HepG2 (cell line): ENCODE results near the gene EFEMP2. TPM values are rescaled to one million over a fixed set of nuclear protein-coding genes. Genes with fewer than 3 reads are reported as not detected.
A peak's percentile ranks its signal among the peaks of the same experiment; 100 is the strongest.

Experiments
- ARID2 ChIP-seq: sonication (generic); formaldehyde crosslinking; IDR thresholded peaks from 2 replicates; pipeline ENCODE4 v1.8.1; 2022; ENCODE audit warnings: mild to moderate bottlenecking, missing genetic modification reagents, borderline replicate concordance
- ATF7 ChIP-seq, 2 experiments: fragments of 450-650 bp in 1 of 2; sonication (generic) in 1 of 2; formaldehyde crosslinking in 1 of 2; IDR thresholded peaks; 2 replicates each; pipeline versions ENCODE4 v1.4.0 to v1.6.1; 2016 to 2020; ENCODE audit warnings: antibody characterized with exemption in 1 of 2, mild to moderate bottlenecking in 1 of 2, missing genetic modification reagents in 1 of 2
- HNRNPK ChIP-seq: fragments of 200-400 bp; formaldehyde crosslinking; IDR thresholded peaks from 2 replicates; pipeline ENCODE4 v1.6.1; 2018; ENCODE audit warnings: low read length, low read depth, moderate library complexity, mild to moderate bottlenecking; ENCODE audit not compliant: poor library complexity, severe bottlenecking
- PHF5A ChIP-seq: IDR thresholded peaks from one replicate; pipeline ENCODE4 v1.6.1; 2018; ENCODE audit warnings: low read depth, missing genetic modification reagents; ENCODE audit not compliant: unreplicated experiment
- REXO4 ChIP-seq: sonication (generic); formaldehyde crosslinking; IDR thresholded peaks from 2 replicates; pipeline ENCODE4 v1.8.0; 2022; ENCODE audit warnings: missing genetic modification reagents, mild to moderate bottlenecking, borderline replicate concordance
- SOX6 ChIP-seq, 2 experiments: fragments of 450-650 bp in 1 of 2; sonication (generic) in 1 of 2; formaldehyde crosslinking in 1 of 2; IDR thresholded peaks; 2 replicates each; pipeline versions ENCODE4 v1.4.0 to v1.6.1; 2017 to 2020; ENCODE audit warnings: antibody characterized with exemption in 1 of 2, mild to moderate bottlenecking in 1 of 2, missing genetic modification reagents in 1 of 2
- ZFP62 ChIP-seq: sonication (generic); formaldehyde crosslinking; IDR thresholded peaks from 2 replicates; pipeline ENCODE4 v1.4.0; 2020; ENCODE audit warnings: missing genetic modification reagents
- ZMAT3 ChIP-seq: sonication (generic); formaldehyde crosslinking; conservative IDR thresholded peaks from 2 replicates; pipeline ENCODE4 v1.7.0; 2021; ENCODE audit warnings: missing genetic modification reagents
- ZMYM4 ChIP-seq: sonication (generic); formaldehyde crosslinking; IDR thresholded peaks from 2 replicates; pipeline ENCODE4 v1.8.1; 2023; ENCODE audit warnings: mild to moderate bottlenecking, missing genetic modification reagents
- ZNF367 ChIP-seq: sonication (generic); formaldehyde crosslinking; IDR thresholded peaks from 2 replicates; pipeline ENCODE4 v1.4.0; 2020; ENCODE audit warnings: missing genetic modification reagents, borderline replicate concordance
- polyA plus RNA-seq, 8 experiments: library from polyadenylated mRNA; depleted of rRNA in 3 of 8; stranded (reverse) in 7 of 8; unstranded in 1 of 8; fragments of >200 nt; fragmentation: Illumina TruSeq in 4 of 8; extraction: Trizol in 4 of 8; gene quantifications; 2 replicates each; pipeline versions ENCODE4 v1.2.1 to v1.2.3, GENCODE V29; 2011 to 2016; ENCODE audit warnings: low read depth in 4 of 8, missing spikeins in 1 of 8, mixed read lengths in 1 of 8; ENCODE audit not compliant: insufficient read depth in 1 of 8
- total RNA-seq, 5 experiments: library from RNA; depleted of rRNA; stranded (reverse); fragments of >200 nt; fragmentation: Illumina TruSeq; extraction: Trizol; gene quantifications; 2 replicates each; pipeline ENCODE4 v1.2.3, GENCODE V29; 2016; ENCODE audit warnings: low read depth in 1 of 5
- TF ChIP-seq, protein P1 (sequence below): sonication (generic); formaldehyde crosslinking; IDR thresholded peaks from 2 replicates; pipeline ENCODE4 v1.4.0; 2020; ENCODE audit warnings: mild to moderate bottlenecking, missing genetic modification reagents
- TF ChIP-seq, protein P2 (sequence below): sonication (generic); formaldehyde crosslinking; IDR thresholded peaks from 2 replicates; pipeline ENCODE4 v1.5.1; 2020; ENCODE audit warnings: missing genetic modification reagents, mild to moderate bottlenecking, borderline replicate concordance
- TF ChIP-seq, protein P3 (sequence below): sonication (generic); formaldehyde crosslinking; IDR thresholded peaks from 2 replicates; pipeline ENCODE4 v1.4.0; 2020; ENCODE audit warnings: missing genetic modification reagents
- TF ChIP-seq, protein P4 (sequence below): sonication (generic); formaldehyde crosslinking; IDR thresholded peaks from 2 replicates; pipeline ENCODE4 v1.8.0; 2022; ENCODE audit warnings: missing genetic modification reagents, mild to moderate bottlenecking, moderate library complexity, borderline replicate concordance
- TF ChIP-seq, protein P5 (sequence below): sonication (generic); formaldehyde crosslinking; IDR thresholded peaks from 2 replicates; pipeline ENCODE4 v1.5.0; 2020; ENCODE audit warnings: mild to moderate bottlenecking, missing genetic modification reagents
- TF ChIP-seq, protein P6 (sequence below): sonication (generic); formaldehyde crosslinking; IDR thresholded peaks from 2 replicates; pipeline ENCODE4 v1.4.0; 2020; ENCODE audit warnings: missing genetic modification reagents, borderline replicate concordance

Gene EFEMP2
- total and polyA plus RNA-seq, 2 of the 13 experiments (the other 11 are each of a cell fraction or from before 2014, with no cell fraction given): 7.4 to 29.7 TPM

DNA sequence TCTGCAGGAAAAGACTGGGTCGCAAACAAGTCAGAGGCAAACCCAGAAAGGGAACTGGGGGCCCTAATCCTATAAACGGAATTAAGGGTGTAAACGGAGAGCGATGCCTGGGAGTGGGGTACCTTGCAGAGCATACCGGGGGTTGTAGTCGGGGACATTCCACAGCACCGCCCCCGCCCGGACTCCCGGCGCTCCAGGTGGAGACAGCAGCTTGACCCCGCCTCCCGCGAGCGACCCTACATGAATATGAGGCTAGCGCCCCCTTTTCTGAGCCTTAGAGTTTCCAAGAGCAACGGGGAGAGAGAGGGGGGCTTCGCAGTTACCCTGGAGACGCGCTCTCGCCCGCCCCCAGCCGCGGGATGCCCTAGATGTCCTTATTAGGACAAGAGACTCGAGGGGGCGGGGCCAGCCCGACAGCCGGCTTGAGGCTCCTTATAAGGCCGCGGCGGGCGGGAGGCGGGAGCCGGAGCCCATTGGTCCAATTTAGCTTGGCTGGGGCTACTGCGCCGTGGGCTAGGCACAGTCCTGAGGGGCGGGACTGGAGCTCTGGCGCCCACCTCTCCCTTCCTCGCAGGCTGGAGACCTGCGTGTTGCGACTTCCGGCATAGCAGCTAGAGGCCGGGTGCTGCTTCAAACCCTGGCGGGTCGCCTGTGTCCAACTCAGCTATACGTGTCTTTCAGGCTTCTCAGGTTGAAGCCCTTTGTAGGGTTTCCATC, 13.3 kb downstream of the EFEMP2 start (continued):
- TF ChIP-seq, protein P1, sequence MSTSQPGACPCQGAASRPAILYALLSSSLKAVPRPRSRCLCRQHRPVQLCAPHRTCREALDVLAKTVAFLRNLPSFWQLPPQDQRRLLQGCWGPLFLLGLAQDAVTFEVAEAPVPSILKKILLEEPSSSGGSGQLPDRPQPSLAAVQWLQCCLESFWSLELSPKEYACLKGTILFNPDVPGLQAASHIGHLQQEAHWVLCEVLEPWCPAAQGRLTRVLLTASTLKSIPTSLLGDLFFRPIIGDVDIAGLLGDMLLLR (CRISPR knock-in tag): 0 out of 2 replicates have a peak, but pooled peaks have one; percentile 20
- no peak for TF ChIP-seq REXO4
- no peak for TF ChIP-seq PHF5A (CRISPR knock-in tag)
- no peak for TF ChIP-seq ARID2 (CRISPR knock-in tag)
- TF ChIP-seq, protein P2, sequence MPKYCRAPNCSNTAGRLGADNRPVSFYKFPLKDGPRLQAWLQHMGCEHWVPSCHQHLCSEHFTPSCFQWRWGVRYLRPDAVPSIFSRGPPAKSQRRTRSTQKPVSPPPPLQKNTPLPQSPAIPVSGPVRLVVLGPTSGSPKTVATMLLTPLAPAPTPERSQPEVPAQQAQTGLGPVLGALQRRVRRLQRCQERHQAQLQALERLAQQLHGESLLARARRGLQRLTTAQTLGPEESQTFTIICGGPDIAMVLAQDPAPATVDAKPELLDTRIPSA (CRISPR knock-in tag): no peak
- TF ChIP-seq, protein P3, sequence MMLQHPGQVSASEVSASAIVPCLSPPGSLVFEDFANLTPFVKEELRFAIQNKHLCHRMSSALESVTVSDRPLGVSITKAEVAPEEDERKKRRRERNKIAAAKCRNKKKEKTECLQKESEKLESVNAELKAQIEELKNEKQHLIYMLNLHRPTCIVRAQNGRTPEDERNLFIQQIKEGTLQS: no peak
- TF ChIP-seq ZFP62 (CRISPR knock-in tag): no peak
- TF ChIP-seq, protein P4, sequence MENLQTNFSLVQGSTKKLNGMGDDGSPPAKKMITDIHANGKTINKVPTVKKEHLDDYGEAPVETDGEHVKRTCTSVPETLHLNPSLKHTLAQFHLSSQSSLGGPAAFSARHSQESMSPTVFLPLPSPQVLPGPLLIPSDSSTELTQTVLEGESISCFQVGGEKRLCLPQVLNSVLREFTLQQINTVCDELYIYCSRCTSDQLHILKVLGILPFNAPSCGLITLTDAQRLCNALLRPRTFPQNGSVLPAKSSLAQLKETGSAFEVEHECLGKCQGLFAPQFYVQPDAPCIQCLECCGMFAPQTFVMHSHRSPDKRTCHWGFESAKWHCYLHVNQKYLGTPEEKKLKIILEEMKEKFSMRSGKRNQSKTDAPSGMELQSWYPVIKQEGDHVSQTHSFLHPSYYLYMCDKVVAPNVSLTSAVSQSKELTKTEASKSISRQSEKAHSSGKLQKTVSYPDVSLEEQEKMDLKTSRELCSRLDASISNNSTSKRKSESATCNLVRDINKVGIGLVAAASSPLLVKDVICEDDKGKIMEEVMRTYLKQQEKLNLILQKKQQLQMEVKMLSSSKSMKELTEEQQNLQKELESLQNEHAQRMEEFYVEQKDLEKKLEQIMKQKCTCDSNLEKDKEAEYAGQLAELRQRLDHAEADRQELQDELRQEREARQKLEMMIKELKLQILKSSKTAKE: no peak
- TF ChIP-seq ZMAT3 (CRISPR knock-in tag): 0 out of 2 replicates have a peak, but pooled peaks have one; percentile 58
- no peak for TF ChIP-seq HNRNPK
- TF ChIP-seq ZMYM4 (CRISPR knock-in tag): 0 out of 2 replicates have a peak, but pooled peaks have one; percentile 21
- TF ChIP-seq ZNF367: no peak
- no peak for TF ChIP-seq ATF7 (IDR thresholded peaks at IDR 0.05)
- no peak for TF ChIP-seq ATF7 (CRISPR knock-in tag; IDR thresholded peaks at IDR 0.05)
- TF ChIP-seq, protein P5, sequence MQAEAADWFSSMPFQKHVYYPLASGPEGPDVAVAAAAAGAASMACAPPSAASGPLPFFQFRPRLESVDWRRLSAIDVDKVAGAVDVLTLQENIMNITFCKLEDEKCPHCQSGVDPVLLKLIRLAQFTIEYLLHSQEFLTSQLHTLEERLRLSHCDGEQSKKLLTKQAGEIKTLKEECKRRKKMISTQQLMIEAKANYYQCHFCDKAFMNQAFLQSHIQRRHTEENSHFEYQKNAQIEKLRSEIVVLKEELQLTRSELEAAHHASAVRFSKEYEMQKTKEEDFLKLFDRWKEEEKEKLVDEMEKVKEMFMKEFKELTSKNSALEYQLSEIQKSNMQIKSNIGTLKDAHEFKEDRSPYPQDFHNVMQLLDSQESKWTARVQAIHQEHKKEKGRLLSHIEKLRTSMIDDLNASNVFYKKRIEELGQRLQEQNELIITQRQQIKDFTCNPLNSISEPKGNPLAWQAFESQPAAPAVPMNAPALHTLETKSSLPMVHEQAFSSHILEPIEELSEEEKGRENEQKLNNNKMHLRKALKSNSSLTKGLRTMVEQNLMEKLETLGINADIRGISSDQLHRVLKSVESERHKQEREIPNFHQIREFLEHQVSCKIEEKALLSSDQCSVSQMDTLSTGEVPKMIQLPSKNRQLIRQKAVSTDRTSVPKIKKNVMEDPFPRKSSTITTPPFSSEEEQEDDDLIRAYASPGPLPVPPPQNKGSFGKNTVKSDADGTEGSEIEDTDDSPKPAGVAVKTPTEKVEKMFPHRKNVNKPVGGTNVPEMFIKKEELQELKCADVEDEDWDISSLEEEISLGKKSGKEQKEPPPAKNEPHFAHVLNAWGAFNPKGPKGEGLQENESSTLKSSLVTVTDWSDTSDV: no peak
- TF ChIP-seq SOX6 (IDR thresholded peaks at IDR 0.05): no peak
- no peak for TF ChIP-seq SOX6 (CRISPR knock-in tag; IDR thresholded peaks at IDR 0.05)
- TF ChIP-seq, protein P6, sequence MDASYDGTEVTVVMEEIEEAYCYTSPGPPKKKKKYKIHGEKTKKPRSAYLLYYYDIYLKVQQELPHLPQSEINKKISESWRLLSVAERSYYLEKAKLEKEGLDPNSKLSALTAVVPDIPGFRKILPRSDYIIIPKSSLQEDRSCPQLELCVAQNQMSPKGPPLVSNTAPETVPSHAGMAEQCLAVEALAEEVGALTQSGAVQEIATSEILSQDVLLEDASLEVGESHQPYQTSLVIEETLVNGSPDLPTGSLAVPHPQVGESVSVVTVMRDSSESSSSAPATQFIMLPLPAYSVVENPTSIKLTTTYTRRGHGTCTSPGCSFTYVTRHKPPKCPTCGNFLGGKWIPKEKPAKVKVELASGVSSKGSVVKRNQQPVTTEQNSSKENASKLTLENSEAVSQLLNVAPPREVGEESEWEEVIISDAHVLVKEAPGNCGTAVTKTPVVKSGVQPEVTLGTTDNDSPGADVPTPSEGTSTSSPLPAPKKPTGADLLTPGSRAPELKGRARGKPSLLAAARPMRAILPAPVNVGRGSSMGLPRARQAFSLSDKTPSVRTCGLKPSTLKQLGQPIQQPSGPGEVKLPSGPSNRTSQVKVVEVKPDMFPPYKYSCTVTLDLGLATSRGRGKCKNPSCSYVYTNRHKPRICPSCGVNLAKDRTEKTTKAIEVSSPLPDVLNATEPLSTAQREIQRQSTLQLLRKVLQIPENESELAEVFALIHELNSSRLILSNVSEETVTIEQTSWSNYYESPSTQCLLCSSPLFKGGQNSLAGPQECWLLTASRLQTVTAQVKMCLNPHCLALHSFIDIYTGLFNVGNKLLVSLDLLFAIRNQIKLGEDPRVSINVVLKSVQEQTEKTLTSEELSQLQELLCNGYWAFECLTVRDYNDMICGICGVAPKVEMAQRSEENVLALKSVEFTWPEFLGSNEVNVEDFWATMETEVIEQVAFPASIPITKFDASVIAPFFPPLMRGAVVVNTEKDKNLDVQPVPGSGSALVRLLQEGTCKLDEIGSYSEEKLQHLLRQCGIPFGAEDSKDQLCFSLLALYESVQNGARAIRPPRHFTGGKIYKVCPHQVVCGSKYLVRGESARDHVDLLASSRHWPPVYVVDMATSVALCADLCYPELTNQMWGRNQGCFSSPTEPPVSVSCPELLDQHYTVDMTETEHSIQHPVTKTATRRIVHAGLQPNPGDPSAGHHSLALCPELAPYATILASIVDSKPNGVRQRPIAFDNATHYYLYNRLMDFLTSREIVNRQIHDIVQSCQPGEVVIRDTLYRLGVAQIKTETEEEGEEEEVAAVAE (CRISPR knock-in tag): no peak
